ENCODE data around the gene NOTCH1.

NOTCH1 gene

DNA sequence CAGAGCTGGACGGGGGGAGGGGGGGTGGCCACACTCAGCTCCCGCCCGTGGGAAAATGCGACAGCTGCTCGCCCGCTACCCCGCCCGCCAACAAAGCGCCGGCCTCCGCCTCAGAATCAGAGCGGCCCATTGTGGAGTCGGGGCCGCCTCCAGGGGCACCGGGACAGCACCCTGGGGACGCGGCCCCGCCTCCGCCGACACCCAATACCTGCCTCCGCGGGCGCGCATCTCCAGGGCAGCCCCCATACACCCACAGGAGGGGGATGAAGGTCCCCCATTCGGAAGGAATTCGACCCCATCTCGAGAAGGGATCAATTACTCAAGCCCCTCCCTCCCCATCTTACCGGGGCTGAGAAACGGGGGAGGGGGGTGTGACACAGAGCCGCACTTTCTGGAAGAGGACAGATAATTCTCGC lies 1.3 kb downstream of the NOTCH1 start:
- no peak for FAIRE-seq

DNA sequence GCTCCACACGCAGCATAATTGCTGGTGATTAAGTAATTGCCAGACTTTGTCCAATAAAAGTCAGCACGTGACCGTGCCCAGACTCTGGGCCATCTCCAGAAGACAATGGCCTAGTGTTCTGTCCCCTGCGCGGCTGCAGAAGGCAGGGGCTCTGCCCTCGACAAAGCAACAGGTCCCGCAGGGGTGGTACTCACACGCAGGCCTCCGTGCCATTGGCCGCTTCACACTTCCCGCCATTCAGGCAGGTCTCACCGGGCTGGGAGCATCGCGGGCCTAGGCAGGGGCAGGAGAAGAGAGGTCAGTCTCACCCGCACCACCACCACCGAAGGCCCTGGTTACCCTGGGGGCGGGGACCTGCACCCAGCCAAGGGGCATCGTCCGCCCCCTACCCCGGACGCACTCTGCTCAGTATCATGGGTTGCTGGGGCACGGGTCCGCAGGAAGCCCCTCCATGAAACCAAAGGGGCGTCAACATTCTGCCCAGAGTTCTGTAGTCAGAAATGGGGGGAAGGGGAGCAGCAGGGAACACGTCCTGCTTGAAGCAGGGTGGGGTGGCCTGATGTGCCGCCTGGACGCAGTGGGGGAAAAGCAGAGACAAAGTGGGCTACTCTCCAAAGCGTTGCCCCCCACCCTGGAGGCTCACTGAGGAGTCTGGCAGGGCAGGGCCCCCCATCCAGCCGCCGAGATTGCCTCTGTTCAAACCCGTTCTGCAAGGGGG lies 1.9 kb downstream of the NOTCH1 start:
- FAIRE-seq: no peak

DNA sequence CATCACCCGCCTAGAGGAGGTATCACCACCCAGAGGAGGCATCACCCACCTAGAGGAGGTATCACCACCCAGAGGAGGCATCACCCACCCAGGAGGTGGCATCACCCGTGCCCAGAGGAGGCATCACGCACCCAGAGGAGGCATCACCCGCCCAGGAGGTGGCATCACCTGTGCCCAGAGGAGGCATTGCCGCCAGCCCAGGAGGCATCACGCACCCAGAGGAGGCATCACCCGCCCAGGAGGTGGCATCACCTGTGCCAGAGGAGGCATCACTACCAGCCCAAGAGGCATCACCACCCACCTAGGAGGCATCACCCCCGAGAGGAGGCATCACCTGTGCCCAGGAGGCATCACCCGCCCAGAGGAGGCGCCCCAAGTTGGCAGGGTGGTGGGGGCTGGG lies 2.6 kb downstream of the NOTCH1 start:
- FAIRE-seq: no peak

DNA sequence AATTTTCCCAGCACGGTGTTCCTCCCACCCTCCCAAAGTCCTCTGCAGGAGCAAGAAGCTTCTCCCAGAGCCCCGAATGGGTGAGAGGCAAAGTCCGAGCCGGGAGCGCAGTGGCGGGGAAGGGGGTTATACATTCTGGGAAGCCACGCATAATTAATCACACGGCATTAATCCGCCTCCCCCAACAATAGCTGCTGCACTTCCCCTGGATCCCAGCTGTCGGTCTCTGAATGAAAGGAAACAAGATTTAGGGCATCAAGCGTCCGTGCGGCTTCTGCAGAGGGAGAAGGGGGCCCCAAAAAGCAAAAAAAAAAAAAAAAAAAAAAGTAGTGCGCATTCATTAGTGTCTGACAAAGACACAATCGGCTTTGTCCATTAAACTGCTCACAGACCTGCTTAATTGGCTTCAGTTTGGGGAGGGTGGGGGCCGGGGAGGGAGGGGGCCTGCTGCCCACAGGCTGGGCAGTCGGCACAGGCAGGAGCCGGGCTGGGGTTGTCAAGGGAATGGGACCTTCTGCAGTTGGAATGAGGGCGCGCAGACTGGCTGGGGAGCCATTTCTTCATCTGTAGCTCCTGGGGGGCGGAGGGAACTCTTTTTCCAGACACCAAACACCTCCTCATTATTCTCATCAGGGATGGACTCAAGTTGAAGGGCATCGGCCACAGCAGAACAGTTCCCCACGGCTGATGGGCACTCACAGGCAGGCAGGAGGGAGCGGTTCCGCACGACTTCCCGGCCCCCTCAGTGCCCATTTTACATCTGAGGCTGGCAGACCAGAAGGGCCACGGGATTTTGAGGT lies 3.4 kb downstream of the NOTCH1 start:
- FAIRE-seq: no peak

DNA sequence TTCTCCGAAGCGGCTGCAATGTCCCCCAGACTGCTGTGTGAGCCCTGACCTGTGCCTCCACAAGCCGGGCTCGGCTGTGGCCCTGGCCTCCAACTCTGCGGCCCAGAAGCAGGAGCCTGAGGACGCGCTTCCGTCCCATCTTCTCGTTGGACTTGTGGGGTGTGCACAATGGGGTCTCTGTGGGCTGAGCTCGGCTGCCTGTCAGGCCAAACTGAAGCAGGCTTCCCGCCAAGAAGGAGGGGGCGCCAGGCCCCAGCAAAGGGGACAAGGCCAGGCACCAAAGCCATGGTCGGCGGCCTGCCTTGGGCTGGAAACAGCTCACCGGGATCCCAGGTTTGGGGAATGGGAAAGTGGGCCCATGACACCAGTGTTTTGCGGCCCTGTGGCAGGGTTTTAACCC lies 4.1 kb downstream of the NOTCH1 start:
- no peak for FAIRE-seq

DNA sequence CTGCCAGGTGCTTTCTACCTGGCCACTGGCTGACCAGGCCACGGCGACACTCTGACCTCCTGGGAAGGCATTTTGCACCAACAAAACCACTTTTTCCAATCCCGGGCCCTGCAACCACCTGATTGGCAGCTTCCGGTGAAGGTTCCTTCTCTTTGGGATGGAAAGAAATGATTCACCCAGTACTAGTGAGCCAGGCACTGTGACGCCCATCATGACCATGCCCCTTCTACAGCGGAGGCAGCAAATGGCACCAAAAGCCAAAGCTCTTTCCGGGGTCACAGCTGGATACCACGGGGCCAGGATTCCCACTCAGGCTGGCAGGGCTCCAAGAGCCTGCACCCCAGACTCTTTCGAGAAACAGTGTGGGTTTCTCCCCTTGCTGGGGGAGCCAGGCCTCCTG lies 4.7 kb downstream of the NOTCH1 start:
- FAIRE-seq: no peak

DNA sequence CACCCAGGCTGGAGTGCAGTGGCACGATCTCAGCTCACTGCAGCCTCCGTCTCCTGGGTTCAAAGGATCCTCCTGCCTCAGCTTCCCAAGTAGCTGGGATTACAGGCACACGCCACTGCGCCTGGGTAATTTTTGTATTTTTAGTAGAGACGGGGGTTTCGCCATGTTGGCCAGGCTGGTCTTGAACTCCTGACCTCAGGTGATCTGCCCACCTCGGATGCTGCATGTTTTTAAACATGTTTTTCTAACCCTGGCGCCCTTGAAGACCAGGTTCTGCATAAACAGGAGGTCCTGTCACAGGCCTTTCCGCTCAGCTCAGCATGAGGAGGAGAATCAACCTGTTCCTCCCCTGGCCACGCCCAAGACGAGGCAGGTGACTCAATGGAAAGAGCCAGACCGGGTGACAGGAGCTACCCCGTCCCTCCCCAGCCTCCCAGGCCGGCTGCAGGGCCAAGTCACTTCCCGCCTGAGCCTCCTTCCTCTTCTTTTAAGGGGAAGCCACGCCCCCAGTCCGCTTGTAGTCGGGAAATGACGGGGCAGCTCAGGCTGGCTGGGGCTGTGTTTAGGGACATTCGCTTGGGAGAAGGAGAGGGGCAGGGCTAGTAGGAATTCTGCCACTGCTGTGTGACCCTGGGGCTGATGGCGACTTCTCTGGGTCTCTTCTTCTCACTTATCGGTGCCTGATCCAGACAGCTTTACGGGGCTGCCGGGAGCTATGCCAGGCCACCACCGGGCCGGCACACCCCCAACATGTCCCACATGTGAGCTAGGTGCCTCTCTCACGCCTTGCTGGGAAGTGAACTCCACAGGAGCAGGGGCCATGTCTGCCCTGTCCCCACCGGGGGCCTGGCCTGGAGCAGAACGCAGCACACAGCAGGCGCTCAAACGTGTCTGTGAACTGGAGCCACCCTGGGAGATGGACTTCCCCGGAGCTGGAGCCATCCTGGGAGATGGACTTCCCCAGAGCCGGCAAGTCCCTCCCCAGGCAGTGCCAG lies 6.1 kb downstream of the NOTCH1 start:
- no peak for FAIRE-seq

DNA sequence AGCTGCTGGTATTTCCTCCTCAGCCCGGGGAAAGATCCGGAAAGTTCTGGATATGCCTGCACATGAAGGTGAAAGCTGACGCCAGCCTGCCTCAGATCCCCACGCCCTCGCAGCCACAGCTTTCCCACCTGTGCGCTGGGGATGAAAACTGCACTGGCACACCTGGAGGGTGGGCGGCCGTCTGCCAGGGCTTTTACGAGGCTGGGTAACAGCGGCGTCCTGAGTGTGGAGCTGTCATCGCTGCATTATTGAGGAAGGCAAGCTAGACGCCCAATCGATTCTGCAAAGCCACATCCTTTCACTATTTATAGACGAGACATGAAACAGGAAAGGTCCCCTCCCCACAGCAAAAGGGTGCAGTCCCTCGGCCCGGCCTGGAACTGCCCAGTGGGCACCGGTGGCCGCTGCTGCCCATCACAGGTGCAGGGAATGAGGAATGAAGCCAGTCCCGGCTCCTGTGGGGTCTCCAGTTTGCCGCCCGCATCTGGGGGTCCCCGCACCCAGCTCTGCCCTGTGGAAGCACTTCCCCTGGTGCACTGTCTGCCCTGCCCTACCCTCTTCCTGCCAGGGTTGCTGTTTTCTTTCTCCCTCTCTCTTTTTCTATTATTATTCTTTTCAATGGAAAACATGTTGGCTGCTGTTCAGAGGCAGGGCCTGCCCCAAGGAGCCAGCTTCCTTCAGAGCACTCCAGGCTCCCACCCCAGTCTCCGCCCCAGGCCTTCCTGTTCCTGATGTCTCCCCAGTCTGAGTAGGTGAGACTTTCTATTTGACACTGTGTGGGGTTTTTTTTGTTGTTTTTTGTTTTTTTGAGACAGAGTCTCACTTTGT lies 7.0 kb downstream of the NOTCH1 start:
- no peak for FAIRE-seq

DNA sequence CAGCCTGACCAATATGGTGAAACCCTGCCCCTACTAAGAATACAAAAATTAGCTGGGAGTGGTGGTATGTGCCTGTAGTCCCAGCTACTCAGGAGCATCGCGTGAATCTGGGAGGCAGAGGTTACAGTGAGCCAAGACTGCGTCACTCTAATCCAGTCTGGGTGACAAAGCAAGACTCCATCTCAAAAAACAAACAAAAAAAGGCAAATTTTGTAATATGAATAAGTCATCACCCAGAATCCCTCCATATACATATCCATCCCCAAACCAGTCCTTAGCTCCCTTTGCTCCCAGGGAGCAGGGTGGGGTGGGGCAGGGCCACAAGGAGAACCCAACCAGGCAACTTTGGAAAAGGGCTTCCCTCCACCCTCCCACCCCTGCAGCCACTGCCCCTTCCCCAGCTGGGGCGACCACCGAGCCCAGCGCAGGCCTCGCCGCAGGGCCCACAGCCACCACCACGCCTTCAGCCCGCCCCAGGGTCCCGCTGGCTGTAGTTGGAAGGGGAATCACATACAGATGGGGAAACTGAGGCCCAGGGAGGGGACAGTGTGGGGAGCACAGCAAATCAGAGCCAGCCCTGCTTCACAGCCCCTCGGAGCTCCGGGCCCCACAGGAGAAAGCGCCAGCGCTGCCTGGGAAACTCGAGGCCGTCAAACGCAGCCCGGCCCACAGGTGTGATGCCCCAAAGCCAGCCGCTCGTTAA lies 7.8 kb downstream of the NOTCH1 start:
- no peak for FAIRE-seq

DNA sequence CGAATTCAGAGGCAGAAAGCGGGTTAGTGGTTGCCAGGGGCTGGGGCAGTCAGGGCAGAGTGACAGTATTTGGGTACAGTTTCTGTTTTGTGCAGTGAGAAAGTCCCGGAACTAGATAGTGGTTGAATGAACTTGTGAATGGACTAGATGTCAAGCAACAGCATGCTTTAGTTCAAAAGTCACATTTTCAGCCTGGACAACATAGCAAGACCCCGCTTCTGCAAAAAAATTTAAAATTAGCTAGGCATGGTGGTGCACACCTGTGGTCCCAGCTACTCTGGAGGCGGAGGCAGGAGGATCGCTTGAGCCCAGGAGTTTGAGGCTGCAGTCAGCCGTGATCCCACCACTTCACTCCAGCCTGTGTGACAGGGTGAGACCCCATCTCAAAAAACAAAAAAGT lies 8.4 kb downstream of the NOTCH1 start:
- no peak for FAIRE-seq

DNA sequence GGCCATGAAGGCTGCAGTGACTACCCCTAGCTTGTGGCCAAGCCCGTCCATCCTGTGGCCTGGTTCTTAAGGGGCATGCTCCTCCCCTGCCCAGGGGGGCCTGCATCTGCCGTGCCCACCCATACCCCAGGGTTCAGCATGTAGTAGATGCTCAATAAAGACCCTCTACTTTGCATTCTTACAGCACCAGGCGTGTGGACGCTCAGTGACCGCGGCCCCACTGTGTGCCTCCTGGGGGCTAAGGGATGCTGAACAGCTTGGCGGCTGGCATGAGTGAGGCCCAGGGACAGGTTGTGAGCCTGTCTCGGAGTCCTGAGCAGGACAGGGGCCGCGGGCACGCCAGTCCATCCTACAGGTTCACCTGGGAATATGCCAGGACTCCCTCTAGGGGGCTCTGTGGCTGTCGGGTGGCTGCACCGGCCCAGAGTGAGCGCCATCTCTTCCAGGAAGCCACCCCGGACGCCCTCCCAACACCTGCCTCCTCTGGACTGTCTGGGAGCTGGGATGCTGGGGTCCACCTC lies 9.1 kb downstream of the NOTCH1 start:
- no peak for FAIRE-seq

DNA sequence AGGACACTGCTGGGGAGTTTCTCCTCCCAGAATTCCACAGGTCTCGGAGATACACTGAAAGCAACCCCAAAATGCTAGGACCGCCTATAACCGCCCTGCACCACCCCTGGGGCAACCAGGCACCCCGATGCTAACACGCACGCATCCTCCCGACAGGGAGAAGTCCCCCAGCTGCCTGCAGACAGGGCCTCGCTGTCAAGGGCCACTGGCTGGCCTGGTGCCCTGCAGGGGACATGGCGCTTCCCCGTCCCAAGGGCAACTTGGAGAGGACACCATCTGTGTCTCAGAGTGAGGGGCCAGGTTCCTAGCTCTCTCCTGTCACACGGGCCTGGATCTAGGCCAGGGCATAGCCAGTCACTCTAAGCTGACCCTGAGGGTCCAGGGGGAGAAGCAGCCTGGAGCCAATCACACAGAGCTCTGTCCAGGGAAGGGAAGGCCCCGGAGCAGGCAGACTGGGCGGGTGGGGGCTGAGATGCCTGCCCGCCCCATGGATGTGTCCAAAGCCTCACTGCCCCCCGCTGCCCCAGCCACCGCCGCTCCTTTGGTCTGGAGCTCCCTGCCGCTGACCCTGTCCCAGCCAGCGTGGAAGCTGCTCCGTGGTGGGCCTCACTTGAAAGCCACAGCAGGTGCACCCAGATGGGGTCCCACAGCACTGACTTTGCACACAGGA lies 9.7 kb downstream of the NOTCH1 start:
- FAIRE-seq: no peak

DNA sequence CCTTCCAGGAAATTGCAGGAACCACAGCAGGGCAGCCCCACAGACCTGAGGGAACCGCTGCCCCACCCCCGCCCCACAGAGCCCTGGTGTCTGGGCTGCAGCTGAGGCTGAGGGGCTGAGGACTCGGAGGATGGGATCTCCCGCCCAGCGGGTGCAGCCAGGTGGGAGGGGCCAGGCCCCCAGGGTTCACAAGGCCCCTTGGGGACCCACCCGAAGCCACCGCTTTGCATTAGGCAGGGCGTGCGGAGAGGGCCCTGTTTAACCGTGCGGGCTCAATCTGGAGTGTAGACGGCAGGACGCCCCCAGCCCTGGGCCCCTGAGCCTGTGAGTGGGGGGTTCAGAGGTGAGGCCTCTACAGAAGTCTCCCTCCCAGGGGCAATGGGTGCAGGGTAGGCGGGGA lies 10.8 kb downstream of the NOTCH1 start:
- FAIRE-seq: no peak

DNA sequence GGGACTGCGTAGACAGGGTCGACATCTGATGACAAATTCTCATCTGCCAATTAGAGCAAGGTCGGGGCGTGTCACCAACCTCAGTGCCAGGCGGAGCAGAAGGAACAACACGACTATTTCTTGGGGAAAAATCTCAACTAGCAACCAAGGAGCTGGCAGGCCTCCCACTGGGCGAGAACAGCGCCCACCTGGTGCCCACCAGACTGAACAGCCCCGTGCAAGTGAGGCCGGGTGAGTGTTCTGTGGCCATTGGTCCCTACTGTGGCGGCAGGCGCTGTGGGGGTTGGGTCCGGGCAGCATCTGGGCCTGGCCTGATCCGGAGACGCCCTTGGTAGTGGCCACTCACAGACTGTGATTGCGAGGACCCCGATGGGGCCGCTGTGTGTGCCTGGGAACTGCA lies 11.5 kb downstream of the NOTCH1 start:
- no peak for FAIRE-seq

DNA sequence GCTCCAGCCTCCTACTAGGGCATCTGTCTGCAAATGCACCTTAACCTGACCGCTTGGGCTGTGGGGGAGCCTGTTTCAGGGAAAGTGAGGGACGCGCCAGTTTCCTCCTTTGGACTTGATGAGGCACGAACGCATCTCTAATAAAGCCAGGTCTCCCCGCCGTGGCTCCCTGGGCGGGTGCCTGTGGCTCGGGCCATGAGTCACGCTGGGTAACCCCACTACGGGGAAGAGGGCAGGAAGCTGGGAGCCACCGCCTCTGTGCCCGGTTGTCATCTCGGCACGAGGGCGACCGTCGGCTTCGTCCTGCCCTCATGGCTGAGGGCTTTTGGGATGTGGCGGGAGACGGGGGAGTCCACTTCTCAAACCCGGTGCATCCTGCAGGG lies 12.1 kb downstream of the NOTCH1 start:
- FAIRE-seq: no peak

DNA sequence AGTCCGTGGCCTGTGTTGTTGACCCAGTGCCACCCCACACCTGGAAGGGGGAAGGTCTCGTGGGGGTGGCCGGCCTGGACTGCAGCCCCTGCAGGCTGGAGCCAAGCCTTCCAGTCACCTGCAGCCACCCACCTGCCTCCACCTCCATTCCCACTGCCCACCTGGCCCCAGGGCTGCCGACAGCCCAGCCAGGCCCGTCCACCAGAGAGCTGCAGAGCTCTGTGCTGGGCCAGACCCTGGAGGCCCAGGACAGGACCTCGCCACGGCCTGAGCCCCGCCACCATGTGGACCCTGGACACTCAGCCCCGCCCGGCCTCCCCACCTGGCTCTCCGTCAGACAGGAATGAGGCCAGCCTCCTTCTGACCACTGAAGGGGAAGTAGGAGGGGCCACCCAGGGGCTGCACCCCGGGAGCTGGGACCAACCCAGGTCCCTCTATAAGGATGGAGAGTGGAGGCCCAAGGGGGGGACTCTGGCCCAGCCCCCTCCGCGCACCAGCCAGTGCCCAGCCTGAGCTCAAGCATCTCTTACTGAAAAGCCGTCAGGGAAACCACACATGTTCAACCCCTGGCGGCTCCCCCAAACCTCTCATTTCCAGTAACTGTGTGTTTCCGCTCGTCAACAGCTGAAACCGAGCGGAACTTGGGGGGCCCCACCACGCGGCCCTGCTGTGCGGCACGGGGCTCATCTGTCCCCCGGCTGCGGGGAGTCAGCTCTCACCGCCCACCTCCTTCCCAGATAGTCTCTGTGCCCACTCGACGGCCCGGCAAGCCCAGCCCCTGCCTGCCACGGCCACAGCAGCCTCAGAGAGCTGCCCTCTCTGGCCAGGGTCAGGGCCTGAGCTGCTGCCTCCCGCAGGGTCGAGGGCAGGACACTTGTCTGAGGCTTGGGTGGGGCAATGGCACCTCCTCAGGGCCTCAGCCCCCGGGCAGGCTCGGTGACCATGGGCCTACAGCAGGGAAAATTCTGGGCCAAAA lies 12.8 kb downstream of the NOTCH1 start:
- no peak for FAIRE-seq

DNA sequence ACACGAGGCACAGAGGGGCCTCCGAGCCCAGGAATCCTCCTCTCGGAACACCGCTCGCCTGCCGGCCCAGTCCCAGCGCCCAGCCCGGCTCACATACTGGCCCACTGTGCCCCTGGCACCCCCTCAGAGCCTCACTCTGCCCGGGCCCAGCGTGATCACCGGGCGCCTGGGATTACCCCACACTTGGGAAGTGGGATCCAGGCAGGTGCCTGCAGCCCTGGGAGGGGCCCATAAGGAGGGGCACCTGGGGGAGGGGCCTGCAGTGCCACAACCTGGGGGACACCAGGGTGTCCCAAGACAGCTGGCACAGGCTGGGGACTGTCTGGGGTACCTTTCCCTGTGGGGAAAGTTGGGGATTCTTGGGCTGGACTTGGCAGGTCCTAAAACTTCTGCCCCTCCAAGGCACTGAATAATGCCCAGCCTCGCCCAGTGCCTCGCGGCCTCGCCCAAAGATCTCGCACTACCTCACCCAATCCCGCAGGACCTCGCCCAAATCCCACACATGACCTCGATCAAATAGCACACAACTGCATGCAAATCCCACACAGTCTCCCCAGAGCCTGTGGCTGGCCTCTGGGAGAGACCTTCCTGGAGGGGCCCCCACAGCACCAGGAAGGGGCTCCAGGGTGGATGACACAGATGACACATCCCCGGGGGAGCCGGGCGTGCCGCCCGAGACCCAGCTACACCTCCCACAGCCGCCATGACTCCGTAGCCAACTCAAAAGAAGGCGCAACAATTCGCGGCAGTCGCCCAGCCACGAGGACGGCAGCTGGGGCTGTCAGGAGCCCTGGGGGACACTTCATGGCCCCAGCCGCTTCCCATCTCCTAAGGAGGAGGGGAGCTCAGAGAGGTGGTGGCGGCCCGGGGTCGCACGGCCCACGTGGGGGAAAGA lies 13.7 kb downstream of the NOTCH1 start:
- FAIRE-seq: no peak

DNA sequence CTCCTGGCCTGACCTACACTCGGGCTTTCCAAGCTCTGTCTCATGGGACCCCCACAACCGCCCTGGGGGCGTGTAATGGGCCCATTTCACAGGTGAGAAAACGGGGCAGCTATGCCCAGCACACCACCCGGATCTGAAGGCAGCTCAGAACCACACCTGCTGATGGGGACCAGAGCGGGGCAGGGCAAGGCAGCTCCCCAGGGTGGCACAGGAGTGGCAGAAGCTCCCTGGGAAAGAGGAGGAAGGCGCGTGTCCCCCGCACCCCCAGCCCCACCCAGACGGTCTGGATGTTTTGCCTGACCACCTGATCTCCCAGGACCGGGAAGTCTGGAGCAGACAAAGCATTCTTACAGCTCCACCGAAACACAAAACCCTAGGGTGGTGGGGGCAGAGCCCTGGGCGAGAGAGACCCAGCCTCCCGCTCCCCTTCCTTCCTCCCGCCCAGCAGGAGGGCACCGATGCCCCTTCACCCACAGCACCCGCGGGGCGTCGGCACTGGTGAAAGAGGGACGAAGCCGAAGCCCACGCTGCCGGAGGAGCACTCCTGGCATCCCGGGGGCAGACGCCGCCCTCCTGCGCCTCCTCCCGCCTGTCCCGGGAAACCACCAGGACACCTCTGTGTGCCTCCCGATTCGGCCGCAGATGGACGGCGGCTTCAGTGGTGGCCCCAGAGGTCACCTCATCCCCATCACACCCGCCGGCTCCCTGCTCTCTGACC lies 14.5 kb downstream of the NOTCH1 start:
- no peak for FAIRE-seq

All from A204.1 (cell line).